HUES6 (cell line): ENCODE results near the gene VPS26B.
"Not testable (repeated sequence)": the region's sequence is repeated elsewhere in the genome, so short reads cannot be mapped to it uniquely, and the experiment has no call there.

ENCODE experiments used
- H3K27ac ChIP-seq: 2 replicates; pipeline ENCODE4 v1.7.0; 2013; ENCODE audit warnings: low read depth, mild to moderate bottlenecking, low read length, inconsistent platforms
- H3K27me3 ChIP-seq: 2 replicates; pipeline ENCODE4 v1.6.1; 2013; ENCODE audit warnings: low read length; ENCODE audit not compliant: control insufficient read depth, insufficient read depth
- H3K36me3 ChIP-seq: 2 replicates; pipeline ENCODE4 v1.6.1; 2013; ENCODE audit warnings: low read length; ENCODE audit not compliant: control insufficient read depth, insufficient read depth
- H3K4me1 ChIP-seq: 2 replicates; pipeline ENCODE4 v1.6.1; 2013; ENCODE audit warnings: low read length; ENCODE audit not compliant: control insufficient read depth, insufficient read depth
- H3K4me3 ChIP-seq: 2 replicates; pipeline ENCODE4 v1.5.1; 2013; ENCODE audit warnings: low read depth, low read length
- H3K9ac ChIP-seq: one replicate; pipeline ENCODE4 v1.6.1; 2013; ENCODE audit warnings: mild to moderate bottlenecking, low read length
- H3K9me3 ChIP-seq: 2 replicates; pipeline ENCODE4 v1.6.1; 2013; ENCODE audit warnings: low read depth, low read length; ENCODE audit not compliant: control insufficient read depth, insufficient read depth

The VPS26B gene

DNA sequence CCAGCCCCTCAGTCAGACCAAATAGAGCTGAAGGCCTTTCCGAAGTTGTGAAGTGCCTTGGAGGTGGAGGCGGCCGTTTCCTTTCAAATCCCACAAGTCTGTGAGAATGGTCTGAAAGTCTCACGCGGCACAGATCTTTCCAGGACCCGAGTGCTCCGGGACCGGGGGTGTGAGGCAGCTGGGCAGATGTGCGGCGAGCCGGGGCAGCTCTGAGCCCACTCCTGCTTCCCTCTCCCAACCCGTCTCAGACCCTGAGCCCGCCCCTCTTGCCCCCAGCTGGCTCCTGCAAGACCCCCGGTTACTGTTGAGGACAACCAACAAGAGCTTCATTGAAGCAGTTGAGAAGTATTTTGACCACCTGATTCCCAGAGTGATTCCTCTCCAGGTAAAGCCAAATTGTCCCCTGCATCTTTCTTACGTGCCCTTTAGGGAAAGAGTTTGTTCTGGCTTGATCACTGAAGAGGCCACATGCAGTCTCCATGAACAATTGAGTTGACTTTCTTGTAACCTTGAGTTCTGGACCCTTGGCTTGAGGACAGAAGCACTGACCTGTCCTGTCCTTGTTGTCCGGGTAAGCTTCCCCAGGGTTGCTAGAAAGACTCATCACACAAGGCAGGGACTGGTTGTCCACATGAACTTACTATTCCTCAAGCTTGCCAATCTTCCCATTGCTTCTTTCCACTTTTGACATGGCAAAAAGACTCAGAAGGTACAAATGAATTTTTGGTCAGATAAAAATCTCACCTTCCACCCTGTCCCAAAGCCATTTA is 59.2 kb downstream of the VPS26B start:
- H3K27me3 ChIP-seq = no peaks in the 10 kb centered on the region
- no peak overlapping the region for H3K4me3 ChIP-seq
- peaks cover 24% of the 10 kb centered on the region for H3K36me3 ChIP-seq
- H3K9me3 ChIP-seq = no peaks in the 10 kb centered on the region; the same call in 1 of the 2 replicates
- no peak overlapping the region for H3K9ac ChIP-seq
- no peak overlapping the region for H3K27ac ChIP-seq
- H3K4me1 ChIP-seq = peaks cover 7% of the 10 kb centered on the region; the same call in 1 of the 2 replicates

DNA sequence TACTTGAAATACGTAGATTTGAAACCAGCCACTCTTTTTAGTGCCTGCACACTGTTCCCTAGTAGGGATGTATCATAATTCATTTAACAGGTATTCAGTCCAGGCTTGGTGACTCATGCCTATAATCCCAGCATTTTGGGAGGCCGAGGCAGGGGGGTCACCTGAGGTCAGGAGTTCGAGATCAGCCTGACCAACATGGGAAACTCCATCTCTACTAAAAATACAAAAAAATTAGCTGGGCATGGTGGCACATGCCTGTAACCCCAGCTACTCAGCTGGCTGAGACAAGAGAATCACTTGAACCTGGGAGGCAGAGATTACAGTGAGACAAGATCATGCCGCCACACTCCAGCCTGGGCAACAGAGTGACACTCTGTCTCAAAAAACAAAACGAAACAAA is 59.9 kb downstream of the VPS26B start:
- Histone ChIP-seq H3K4me1 (peaks cover 14% of the 10 kb centered on the region; the same call in 1 of the 2 replicates), H3K36me3 (peaks cover 21% of the 10 kb centered on the region)
- not testable (repeated sequence) for H3K4me3 ChIP-seq, H3K27me3 ChIP-seq, H3K9me3 ChIP-seq, H3K9ac ChIP-seq, H3K27ac ChIP-seq

DNA sequence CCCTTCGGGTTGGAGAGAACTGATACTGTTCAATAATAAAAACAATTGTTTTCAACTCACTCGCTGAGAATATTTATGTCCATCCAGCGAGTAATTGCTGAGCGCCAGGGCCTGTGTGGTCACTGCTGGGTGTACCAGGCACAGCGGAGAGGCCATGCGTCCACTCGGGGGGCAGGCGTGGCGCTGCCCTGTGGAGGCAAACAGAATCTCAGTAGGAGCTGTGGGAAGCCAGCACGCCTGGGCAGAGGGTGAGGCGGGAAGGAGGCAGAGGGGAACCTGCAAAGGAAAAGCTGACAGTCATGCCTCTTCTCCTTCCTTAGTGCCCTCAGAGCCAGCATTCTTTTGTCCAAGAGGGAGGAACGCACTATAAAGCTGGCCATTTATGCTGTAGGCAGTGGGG is 63.1 kb downstream of the VPS26B start:
- Histone ChIP-seq H3K9me3 (no peaks in the 10 kb centered on the region), H3K4me3 (no peak overlapping the region), H3K27ac (no peak overlapping the region), H3K27me3 (no peaks in the 10 kb centered on the region), H3K4me1 (peaks cover 20% of the 10 kb centered on the region), H3K9ac (no peak overlapping the region), H3K36me3 (peaks cover 17% of the 10 kb centered on the region)

DNA sequence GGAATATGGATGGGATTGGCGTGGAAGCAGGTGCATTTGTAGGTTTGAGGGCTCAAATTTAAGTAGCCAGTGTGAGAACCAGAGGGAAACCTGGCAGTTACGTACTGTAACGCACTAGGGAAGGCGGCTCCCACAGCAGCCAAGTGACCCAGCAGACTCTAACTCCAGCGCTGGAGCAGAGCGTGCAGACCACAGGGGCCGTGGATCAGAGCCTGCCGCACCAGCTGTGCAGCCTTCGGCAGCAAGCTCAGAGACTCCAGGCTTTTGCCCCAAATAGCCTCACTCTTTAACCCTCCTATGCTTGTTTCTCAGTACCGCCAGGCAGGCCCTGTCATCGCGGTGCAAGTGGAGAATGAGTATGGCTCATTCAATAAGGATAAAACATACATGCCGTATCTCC is 64.0 kb downstream of the VPS26B start:
- H3K9ac ChIP-seq = no peak overlapping the region
- no peak overlapping the region for H3K27ac ChIP-seq
- peaks cover 20% of the 10 kb centered on the region for H3K4me1 ChIP-seq
- H3K27me3 ChIP-seq = no peaks in the 10 kb centered on the region
- H3K9me3 ChIP-seq = no peaks in the 10 kb centered on the region
- H3K4me3 ChIP-seq = no peak overlapping the region
- H3K36me3 ChIP-seq = peaks cover 22% of the 10 kb centered on the region

DNA sequence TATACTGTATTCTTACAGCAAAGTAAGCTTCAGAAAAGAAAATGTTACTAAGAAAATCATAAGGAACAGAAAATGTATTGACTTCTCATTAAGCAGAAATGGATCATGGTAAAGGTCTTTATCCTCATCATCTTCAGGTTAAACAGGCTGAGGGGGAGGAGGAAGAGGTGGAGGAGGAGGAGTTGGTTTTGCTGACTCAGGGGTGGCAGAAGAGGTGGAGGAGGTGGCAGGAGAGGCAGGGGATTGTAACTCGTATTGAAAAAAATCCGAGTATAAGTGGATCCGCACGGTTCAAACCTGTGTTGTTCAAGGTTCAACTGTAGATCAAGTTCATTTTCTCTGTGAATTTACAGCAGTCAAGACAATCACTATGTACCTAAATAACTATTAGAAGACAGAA is 64.7 kb downstream of the VPS26B start:
- H3K4me3 ChIP-seq = no peak overlapping the region
- peaks cover 20% of the 10 kb centered on the region for H3K4me1 ChIP-seq
- H3K9ac ChIP-seq = no peak overlapping the region
- no peak overlapping the region for H3K27ac ChIP-seq
- H3K9me3 ChIP-seq = no peaks in the 10 kb centered on the region
- H3K27me3 ChIP-seq = no peaks in the 10 kb centered on the region
- H3K36me3 ChIP-seq = peaks cover 19% of the 10 kb centered on the region

DNA sequence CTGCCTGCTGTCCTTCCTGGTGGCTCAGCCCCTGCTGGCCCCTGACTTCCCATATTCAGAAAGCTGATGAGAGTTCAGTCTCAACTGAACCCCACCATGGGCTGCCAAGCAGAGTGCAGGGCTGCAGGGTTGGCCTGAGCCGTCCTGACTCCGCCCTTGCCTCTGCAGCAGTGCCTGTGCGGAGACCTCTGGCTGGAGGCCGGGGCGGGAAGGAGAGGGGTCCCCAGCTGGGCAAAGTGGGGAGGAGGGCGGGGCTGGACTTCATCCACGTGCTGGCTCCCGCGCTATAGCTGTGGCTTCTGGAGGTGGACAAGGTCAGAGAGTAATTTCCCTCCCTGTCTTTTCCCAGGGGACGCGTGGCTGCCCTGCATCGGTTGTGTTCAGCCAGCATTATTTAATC is 65.3 kb downstream of the VPS26B start:
- peaks cover 20% of the 10 kb centered on the region for H3K4me1 ChIP-seq

DNA sequence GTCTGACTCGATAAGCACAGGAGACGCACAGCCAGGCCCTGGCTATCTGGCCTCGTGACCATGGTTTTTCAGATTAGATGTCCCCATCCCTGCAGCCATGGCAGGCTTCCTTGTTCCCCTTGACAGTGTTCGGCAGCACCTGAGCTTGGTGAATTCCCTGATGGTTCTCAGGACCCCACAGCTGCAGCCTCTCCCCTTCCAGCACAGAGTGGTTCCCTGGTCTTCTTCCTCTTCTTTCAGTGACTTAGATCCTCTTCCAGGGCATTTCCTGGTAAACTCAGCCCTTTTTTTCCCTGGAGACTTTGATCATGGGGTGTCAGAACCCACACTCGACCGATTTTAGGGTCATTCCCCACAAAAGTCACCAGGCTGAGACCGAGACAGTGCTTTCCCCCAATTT is 66.2 kb downstream of the VPS26B start:
- no peaks in the 10 kb centered on the region for H3K9me3 ChIP-seq
- H3K4me3 ChIP-seq = no peak overlapping the region
- no peak overlapping the region for H3K27ac ChIP-seq
- peaks cover 16% of the 10 kb centered on the region for H3K36me3 ChIP-seq
- H3K9ac ChIP-seq = no peak overlapping the region
- no peaks in the 10 kb centered on the region for H3K27me3 ChIP-seq
- H3K4me1 ChIP-seq = peaks cover 20% of the 10 kb centered on the region

More for the DNA sequence above, 65.3 kb downstream of the VPS26B start:
- H3K36me3 ChIP-seq = peaks cover 16% of the 10 kb centered on the region
- H3K4me3 ChIP-seq = no peak overlapping the region
- no peak overlapping the region for H3K27ac ChIP-seq
- H3K27me3 ChIP-seq = no peaks in the 10 kb centered on the region
- H3K9me3 ChIP-seq = no peaks in the 10 kb centered on the region
- H3K9ac ChIP-seq = no peak overlapping the region

DNA sequence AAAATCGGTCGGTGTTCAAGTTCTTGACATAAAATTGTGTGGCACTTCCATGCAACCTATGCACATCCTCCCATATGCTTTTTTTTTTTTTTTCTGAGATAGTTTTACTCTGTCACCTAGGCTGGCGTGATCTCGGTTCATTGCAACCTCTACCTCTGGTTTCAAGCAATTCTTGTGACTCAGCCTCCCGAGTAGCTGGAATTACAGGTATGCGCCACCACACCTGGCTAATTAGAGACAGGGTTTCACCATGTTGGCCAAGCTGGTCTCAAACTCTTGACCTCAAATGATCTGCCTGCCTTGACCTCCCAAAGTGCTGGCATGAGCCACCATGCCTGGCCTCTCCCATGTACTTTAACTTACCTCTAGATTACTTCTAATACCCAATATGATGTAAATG is 66.7 kb downstream of the VPS26B start:
- peaks cover 14% of the 10 kb centered on the region for H3K36me3 ChIP-seq
- no peak overlapping the region for H3K4me3 ChIP-seq
- no peak overlapping the region for H3K27ac ChIP-seq
- no peaks in the 10 kb centered on the region for H3K9me3 ChIP-seq
- H3K4me1 ChIP-seq = peaks cover 20% of the 10 kb centered on the region
- H3K9ac ChIP-seq = no peak overlapping the region
- H3K27me3 ChIP-seq = no peaks in the 10 kb centered on the region

DNA sequence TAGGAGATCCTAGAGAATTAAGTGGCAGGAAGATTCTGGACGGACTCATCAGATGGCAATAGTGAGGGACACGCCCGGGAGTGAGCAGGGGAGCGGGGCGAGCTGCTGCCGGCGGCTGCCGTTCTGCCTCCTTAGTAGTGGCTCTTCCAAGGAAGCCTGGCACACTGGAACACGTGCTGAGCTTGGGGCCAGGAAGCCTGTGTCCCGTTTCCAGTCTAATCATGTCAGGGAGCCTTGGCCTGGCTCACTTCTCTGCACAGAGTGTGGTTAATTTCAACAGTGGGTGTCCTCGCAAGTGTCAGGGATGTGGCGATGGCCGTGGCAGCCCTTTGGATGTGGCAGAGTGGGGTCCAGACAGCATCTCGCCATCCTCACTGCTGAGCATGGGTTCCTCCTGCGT is 68.2 kb downstream of the VPS26B start:
- no peak overlapping the region for H3K27ac ChIP-seq
- H3K9ac ChIP-seq = no peak overlapping the region
- no peaks in the 10 kb centered on the region for H3K27me3 ChIP-seq
- peaks cover 18% of the 10 kb centered on the region for H3K4me1 ChIP-seq
- H3K4me3 ChIP-seq = no peak overlapping the region
- H3K36me3 ChIP-seq = peaks cover 12% of the 10 kb centered on the region
- H3K9me3 ChIP-seq = no peaks in the 10 kb centered on the region

DNA sequence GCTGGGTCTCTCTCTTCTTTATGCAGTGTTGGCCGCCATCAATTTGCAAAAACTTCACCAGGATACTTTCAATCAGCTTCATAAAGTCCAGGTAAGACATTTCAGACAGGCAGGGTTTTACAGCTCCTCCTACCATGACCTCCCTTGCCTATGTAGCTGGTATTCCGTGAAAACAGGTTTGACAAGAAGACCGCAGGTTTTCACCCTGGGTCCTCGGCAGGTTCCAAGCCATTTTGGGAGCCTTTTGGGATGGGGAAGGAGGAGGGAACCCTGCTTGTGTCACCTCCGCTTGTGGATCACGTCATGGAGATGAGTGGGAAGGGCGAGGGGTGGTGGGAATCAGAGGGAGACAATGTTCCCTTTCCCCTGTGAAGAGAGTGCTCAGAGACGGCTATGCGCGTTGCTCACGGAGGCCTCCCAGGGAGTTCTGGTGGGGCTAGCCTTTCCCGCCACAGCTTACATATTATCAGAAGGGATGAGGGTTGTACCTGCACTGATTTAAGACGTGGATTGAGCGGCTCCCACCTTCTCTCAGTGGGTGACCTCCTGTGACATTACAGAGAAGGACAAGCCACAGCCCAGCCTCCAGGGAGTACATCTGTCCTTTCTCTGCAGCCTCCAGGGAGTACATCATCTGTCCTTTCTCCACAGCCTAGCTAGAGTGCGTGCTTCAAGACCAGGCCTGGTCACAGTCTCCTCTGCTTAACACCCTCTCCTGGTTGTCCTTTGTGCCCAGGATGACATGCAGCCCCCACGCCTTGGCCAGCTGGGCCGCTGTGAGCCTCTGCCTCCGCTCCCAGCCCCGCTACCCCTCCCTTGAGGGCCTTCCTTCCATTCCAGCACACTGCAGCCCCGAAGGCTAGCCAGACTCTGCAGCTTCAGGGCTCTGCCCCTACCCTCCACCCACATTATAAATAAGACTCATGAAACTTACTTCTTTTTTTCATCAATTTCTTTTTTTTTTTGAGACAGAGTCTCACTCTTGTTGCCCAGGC is 68.9 kb downstream of the VPS26B start:
- no peak overlapping the region for H3K9ac ChIP-seq
- H3K9me3 ChIP-seq = no peaks in the 10 kb centered on the region
- H3K4me3 ChIP-seq = no peak overlapping the region
- H3K4me1 ChIP-seq = peaks cover 14% of the 10 kb centered on the region
- H3K27ac ChIP-seq = no peak overlapping the region
- H3K36me3 ChIP-seq = peaks cover 12% of the 10 kb centered on the region
- no peaks in the 10 kb centered on the region for H3K27me3 ChIP-seq

DNA sequence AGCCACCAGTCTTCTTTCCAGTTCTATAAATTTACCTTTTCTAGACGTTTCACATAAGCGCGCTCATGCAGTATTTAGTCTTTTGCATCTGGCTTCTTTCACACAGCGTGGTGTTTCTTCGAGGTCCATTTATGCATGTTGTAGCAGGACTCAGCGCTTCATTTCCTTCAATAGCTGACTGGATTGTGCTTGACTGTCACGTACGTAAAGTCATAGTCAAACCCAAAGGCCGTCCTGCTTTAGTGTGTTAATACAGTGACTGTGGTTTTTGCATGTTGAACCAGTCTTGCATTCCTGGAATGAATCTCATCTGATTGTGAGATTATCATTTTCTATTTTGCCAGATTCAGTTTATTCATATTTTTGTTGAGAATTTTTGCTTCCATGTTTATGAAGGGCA is 70.2 kb downstream of the VPS26B start:
- H3K36me3 ChIP-seq = peaks cover 14% of the 10 kb centered on the region

More for the DNA sequence above, 70.2 kb downstream of the VPS26B start:
- Histone ChIP-seq H3K27me3 (no peaks in the 10 kb centered on the region), H3K4me1 (peaks cover 3% of the 10 kb centered on the region), H3K9me3 (no peaks in the 10 kb centered on the region), H3K9ac (no peak overlapping the region), H3K27ac (no peak overlapping the region), H3K4me3 (no peak overlapping the region)
